Smooth muscle cell (in vitro differentiated cells): Measurements from ENCODE around the gene TRERF1. TPM values are rescaled to one million over a fixed set of nuclear protein-coding genes. Genes with fewer than 3 reads are reported as not detected.

ENCODE experiments used
- DNase-seq: peaks from one replicate; lab custom pipeline; 2025; ENCODE audit not compliant: unreplicated experiment; lab: John Stamatoyannopoulos, UW
- H2AFZ ChIP-seq: fragments of 200-600 bp; sonication (generic); 2 replicates; pipeline ENCODE4 v1.6.0; 2016; ENCODE audit warnings: antibody characterized with exemption, low read depth, mild to moderate bottlenecking
- H3F3A ChIP-seq: fragments of 200-600 bp; sonication (generic); 2 replicates; pipeline ENCODE4 v1.6.0; 2017; ENCODE audit warnings: antibody characterized with exemption, low read depth
- H3K27ac ChIP-seq: fragments of 200-600 bp; sonication (generic); 2 replicates; pipeline ENCODE4 v1.5.1; 2016; ENCODE audit warnings: low read depth, mild to moderate bottlenecking
- H3K27me3 ChIP-seq: fragments of 200-600 bp; sonication (generic); 2 replicates; pipeline ENCODE4 v1.6.1; 2016; ENCODE audit warnings: low read depth, mild to moderate bottlenecking
- H3K36me3 ChIP-seq: fragments of 200-600 bp; sonication (generic); 2 replicates; pipeline ENCODE4 v1.5.1; 2016; ENCODE audit warnings: low read depth
- H3K4me1 ChIP-seq: fragments of 200-600 bp; sonication (generic); 2 replicates; pipeline ENCODE4 v1.5.1; 2016; ENCODE audit warnings: low read depth
- H3K4me2 ChIP-seq: fragments of 200-600 bp; sonication (generic); 2 replicates; pipeline ENCODE4 v1.6.0; 2016; ENCODE audit warnings: mild to moderate bottlenecking
- H3K4me3 ChIP-seq: fragments of 200-600 bp; sonication (generic); 2 replicates; pipeline ENCODE4 v1.5.1; 2016; ENCODE audit warnings: mild to moderate bottlenecking
- H3K79me2 ChIP-seq: fragments of 200-600 bp; sonication (generic); 2 replicates; pipeline ENCODE4 v1.6.0; 2016; ENCODE audit warnings: low read depth, mild to moderate bottlenecking
- H3K9ac ChIP-seq: fragments of 200-600 bp; sonication (generic); 2 replicates; pipeline ENCODE4 v1.6.0; 2016; ENCODE audit warnings: low read depth
- H3K9me3 ChIP-seq: fragments of 200-600 bp; sonication (generic); replicated peaks from 2 replicates; pipeline ENCODE4 v1.5.1; 2016; ENCODE audit warnings: low read depth
- H4K20me1 ChIP-seq: fragments of 200-600 bp; sonication (generic); 2 replicates; pipeline ENCODE4 v1.6.0; 2016; ENCODE audit warnings: low read depth
- CTCF ChIP-seq: fragments of 200-600 bp; sonication (generic); IDR thresholded peaks from 2 replicates; pipeline ENCODE4 v1.5.1; 2017; ENCODE audit warnings: borderline replicate concordance, mild to moderate bottlenecking, antibody characterized with exemption; ENCODE audit not compliant: insufficient read depth, poor library complexity, severe bottlenecking
- WGBS: methylation state at CpG from one replicate; pipeline ENCODE4 v1.1.7; 2016; ENCODE audit warnings: low lambda C conversion rate; 5-methylcytosine and 5-hydroxymethylcytosine counted together
- polyA plus RNA-seq: library from polyadenylated mRNA; unstranded; fragments of >200 nt; fragmentation: Nextera tagmentation; extraction: Ambion mirVana; gene quantifications from 2 replicates; pipeline ENCODE4 v1.2.1, GENCODE V29; 2016
- total RNA-seq: library from RNA; depleted of rRNA; stranded (reverse); fragments of >200 nt; gene quantifications from 2 replicates; pipeline ENCODE4 v1.2.3, GENCODE V29; 2014

Gene TRERF1
- total and polyA plus RNA-seq, 2 experiments from 2014 or later: 3.5 to 5.3 TPM

GRCh38 chr6:42443312-42444060 lies 8.2 kb downstream of the TRERF1 start:
- H3K9ac ChIP-seq: no peak overlapping the region

GRCh38 chr6:42441697-42442081 lies 10.0 kb downstream of the TRERF1 start:
- Histone ChIP-seq H3K36me3 (no peaks in the 10 kb centered on the region), H3K4me2 (peak overlapping the region; percentile 75), H3K9me3 (no peaks in the 10 kb centered on the region), H3K4me1 (peaks cover 51% of the 10 kb centered on the region), H3K4me3 (no peak overlapping the region), H2AFZ (peak overlapping the region; percentile 88), H3K79me2 (peaks cover 42% of the 10 kb centered on the region), H4K20me1 (no peaks in the 10 kb centered on the region), H3K27me3 (no peaks in the 10 kb centered on the region), H3K9ac (no peak overlapping the region), H3F3A (peaks cover 8% of the 10 kb centered on the region), H3K27ac (peak overlapping the region; percentile 86)
- no peak for TF ChIP-seq CTCF
- WGBS: 11% methylated on average over 5 of the region's 5 CpGs
- DNase-seq: no peak

More at GRCh38 chr6:42443312-42444060, 8.2 kb downstream of the TRERF1 start:
- TF ChIP-seq CTCF: no peak
- 69% methylated on average over 11 of the region's 11 CpGs for WGBS
- H3F3A ChIP-seq: peaks cover 8% of the 10 kb centered on the region
- no peak overlapping the region for H2AFZ ChIP-seq
- DNase-seq: no peak
- peaks cover 35% of the 10 kb centered on the region for H3K79me2 ChIP-seq
- H3K9me3 ChIP-seq: no peaks in the 10 kb centered on the region
- no peak overlapping the region for H3K27ac ChIP-seq
- no peaks in the 10 kb centered on the region for H3K27me3 ChIP-seq
- no peaks in the 10 kb centered on the region for H3K36me3 ChIP-seq
- H3K4me3 ChIP-seq: no peak overlapping the region
- no peak overlapping the region for H3K4me2 ChIP-seq
- H4K20me1 ChIP-seq: no peaks in the 10 kb centered on the region
- peaks cover 51% of the 10 kb centered on the region for H3K4me1 ChIP-seq

- peak overlapping the region; percentile 86 for H3K27ac ChIP-seq
- H3K27me3 ChIP-seq: no peaks in the 10 kb centered on the region
- no peak for TF ChIP-seq CTCF
- H3K79me2 ChIP-seq: peaks cover 42% of the 10 kb centered on the region
- H3F3A ChIP-seq: peaks cover 8% of the 10 kb centered on the region
- peak overlapping the region; percentile 17 for H3K4me3 ChIP-seq
- H3K9me3 ChIP-seq: no peaks in the 10 kb centered on the region
- H3K36me3 ChIP-seq: no peaks in the 10 kb centered on the region
- H3K4me2 ChIP-seq: peak overlapping the region; percentile 75
- H4K20me1 ChIP-seq: no peaks in the 10 kb centered on the region
- 26% methylated on average over 12 of the region's 12 CpGs for WGBS
- peaks cover 51% of the 10 kb centered on the region for H3K4me1 ChIP-seq
- DNase-seq: no peak
- H2AFZ ChIP-seq: peak overlapping the region; percentile 88
- no peak overlapping the region for H3K9ac ChIP-seq
Observed at GRCh38 chr6:42440778-42441696, 10.7 kb downstream of the TRERF1 start.
